Body of pancreas (tissue), 4 donors: ENCODE data around the gene CNPPD1.

Source experiments
- POLR2A ChIP-seq, 3 donors: fragments of 450-650 bp; IDR thresholded peaks; one replicate each; pipeline ENCODE4 v1.6.1; 2016; ENCODE audit warnings: antibody characterized with exemption in 3 of 3, mild to moderate bottlenecking in 2 of 3
- TF ChIP-seq, protein P1 (sequence below), 7 experiments: fragments of 450-650 bp in 4 of 7; fragments of 200-600 bp in 3 of 7; sonication (generic) in 3 of 7; IDR thresholded peaks; one replicate each; pipeline ENCODE4 v1.5.1; 2016 to 2019; ENCODE audit warnings: antibody characterized with exemption in 7 of 7

GRCh38 chr2:219207134-219207883 lies 30.6 kb upstream of the CNPPD1 start:
- TF ChIP-seq, protein P1, sequence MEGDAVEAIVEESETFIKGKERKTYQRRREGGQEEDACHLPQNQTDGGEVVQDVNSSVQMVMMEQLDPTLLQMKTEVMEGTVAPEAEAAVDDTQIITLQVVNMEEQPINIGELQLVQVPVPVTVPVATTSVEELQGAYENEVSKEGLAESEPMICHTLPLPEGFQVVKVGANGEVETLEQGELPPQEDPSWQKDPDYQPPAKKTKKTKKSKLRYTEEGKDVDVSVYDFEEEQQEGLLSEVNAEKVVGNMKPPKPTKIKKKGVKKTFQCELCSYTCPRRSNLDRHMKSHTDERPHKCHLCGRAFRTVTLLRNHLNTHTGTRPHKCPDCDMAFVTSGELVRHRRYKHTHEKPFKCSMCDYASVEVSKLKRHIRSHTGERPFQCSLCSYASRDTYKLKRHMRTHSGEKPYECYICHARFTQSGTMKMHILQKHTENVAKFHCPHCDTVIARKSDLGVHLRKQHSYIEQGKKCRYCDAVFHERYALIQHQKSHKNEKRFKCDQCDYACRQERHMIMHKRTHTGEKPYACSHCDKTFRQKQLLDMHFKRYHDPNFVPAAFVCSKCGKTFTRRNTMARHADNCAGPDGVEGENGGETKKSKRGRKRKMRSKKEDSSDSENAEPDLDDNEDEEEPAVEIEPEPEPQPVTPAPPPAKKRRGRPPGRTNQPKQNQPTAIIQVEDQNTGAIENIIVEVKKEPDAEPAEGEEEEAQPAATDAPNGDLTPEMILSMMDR (IDR thresholded peaks at IDR 0.05) = no peak
- no peak for TF ChIP-seq POLR2A (IDR thresholded peaks at IDR 0.05)
